ENCODE data around the gene CBL.

The CBL gene

DNA sequence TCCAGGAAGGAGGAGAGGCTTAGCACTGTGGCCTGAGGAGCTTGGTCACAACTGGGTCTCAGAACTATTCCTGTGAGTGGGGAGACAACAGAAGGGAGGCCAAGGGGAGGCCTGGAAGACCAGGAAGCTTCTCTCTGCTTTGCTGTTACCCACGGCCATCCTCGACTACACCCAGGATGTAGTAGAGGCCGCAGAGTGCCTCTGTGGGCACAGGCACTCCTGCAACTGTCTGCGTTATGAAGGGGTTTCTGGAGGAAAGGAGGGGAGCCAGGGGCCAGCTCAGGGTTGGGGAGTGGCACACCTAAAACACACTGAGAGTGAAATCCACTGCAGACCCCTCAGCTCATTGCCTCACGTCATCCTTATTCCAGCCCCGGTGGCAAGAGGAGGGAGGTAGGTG lies 144.2 kb downstream of the CBL start:
- DNase-seq, result no peak

- DNase-seq, result no peak
Measured at GRCh38 chr11:119351232-119351631, 145.1 kb downstream of the CBL start.

- no peak for DNase-seq
Measured at GRCh38 chr11:119352857-119353260, 146.7 kb downstream of the CBL start.

DNA sequence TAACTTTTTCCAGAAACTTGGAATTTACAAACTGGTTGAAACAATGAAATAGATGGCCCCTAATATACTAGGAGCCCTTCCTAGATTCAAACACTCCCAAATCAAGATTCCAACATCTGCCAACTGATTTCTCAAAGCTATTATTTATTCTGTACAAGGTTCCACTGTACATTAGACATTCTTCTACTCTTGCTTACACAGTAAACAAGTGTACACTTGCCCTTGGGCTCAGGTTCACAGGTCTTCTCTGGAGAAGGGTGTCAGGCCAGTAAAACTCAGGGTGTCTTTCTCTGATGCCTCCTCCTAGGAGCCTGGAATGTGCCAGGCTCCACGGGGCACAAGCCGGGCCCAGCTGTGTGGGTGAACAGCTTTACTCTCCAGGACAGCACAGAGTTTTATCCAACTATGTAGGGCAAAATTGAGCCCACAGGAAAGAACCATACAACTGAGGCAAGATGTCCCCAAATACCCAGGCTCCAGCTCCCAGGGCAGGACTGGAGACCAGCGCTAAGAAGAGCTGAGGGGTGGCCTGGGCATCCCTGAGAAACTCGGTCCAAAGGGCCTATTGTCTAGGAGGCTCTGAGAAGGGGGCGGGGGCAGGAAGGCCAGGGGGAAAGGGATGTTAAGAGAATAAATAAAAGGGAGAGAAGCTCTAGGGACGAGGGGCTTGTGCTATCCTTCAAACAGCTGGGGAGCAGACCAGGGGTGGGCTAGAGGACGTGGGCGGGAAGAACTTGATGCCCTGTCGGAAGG lies 149.1 kb downstream of the CBL start:
- DNase-seq, result no peak

DNA sequence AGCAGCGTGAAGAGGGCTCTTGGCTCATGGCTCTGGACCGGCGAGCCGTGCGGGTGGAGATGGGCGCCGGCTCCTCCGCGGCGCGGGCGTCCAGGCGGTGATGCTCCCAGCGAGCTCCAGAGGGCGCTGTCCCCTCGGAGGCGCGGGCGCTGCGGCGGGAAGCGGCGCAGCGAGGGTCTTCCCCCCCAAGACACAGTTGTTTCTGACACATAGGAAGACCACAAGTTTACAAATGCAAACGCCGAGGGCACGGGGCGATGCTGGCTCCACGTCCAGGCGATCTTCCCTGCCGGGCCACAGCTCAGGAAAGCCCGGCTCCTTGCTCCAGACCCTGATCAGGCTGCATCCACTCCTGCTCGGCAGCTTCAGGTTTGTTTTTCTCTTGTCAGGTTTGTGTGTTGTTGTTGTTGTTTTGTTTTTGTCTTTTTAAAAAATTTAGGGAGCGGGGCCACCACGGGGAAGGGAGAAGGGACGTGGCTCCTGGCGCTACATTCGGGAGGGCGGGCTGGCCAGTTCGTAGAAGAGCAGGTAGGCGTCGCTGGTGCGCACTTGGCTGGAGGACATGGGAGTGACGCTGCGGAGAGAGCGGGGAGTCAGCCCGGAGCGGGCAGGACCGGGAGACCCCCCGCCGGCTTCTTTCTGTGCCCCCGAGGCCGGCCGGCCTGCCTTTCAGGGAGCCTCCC lies 150.4 kb downstream of the CBL start:
- peak; percentile 65 for DNase-seq

DNA sequence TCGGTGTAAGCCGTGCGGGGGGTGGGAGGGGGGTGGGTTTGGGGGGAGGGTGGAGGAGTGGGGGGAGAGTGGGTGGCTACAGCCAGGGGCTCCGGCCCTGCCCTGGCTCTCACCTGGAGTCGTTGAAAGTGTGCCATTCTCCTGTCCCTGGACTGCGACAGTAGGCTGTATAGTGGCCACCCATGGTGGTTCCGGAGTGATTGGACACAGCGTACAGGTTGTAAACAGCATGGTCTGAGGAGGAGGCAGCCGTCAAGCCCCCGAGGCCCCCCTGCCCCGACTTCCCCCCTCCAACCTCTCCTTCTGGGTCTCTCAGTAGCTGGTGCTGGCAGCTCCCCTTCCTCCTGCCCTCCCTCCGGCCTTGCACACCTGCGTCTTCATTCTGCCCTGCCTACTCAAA lies 150.9 kb downstream of the CBL start:
- no peak for DNase-seq

Data from central memory CD4-positive, alpha-beta T cell (primary cell).